ENCODE results near the gene NSD2.

DNA sequence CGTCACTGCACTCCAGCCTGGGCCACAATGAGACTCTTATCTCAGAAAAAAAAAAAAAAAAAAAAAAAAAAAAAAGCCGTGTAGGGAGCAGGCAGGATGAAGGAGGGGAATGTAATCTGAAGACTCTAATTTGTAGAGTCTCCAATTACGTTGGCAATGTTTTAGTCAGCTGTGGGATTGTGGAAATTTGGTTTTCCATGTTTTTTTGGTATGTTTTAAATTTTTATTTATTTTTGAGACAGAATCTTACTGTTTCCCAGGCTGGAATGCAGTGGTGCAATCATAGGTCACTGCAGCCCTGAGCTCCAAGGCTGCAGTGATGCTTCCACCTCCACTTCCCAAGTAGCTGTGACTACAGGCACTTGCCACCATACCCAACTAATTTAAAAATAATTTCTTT is 56.5 kb downstream of the NSD2 start:
- TF ChIP-seq, protein P1, sequence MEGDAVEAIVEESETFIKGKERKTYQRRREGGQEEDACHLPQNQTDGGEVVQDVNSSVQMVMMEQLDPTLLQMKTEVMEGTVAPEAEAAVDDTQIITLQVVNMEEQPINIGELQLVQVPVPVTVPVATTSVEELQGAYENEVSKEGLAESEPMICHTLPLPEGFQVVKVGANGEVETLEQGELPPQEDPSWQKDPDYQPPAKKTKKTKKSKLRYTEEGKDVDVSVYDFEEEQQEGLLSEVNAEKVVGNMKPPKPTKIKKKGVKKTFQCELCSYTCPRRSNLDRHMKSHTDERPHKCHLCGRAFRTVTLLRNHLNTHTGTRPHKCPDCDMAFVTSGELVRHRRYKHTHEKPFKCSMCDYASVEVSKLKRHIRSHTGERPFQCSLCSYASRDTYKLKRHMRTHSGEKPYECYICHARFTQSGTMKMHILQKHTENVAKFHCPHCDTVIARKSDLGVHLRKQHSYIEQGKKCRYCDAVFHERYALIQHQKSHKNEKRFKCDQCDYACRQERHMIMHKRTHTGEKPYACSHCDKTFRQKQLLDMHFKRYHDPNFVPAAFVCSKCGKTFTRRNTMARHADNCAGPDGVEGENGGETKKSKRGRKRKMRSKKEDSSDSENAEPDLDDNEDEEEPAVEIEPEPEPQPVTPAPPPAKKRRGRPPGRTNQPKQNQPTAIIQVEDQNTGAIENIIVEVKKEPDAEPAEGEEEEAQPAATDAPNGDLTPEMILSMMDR (IDR thresholded peaks at IDR 0.05; ENCODE audit: low read depth, low read length) = no peak
- TF ChIP-seq EZH2phosphoT487 (IDR thresholded peaks at IDR 0.05; ENCODE audit: low read depth) = no peak
